ENCODE measurements around the gene OR1E2.
"Not testable (repeated sequence)": the region's sequence is repeated elsewhere in the genome, so short reads cannot be mapped to it uniquely, and the experiment has no call there.

Gene OR1E2

GRCh38 chr17:3397801-3398200, 35.8 kb downstream of the OR1E2 start:
- H3K9me3 ChIP-seq (ENCODE audit: insufficient read depth, low read depth, low read length), result peaks cover 21% of the 10 kb centered on the region
- not testable (repeated sequence) for H3K27me3 ChIP-seq (ENCODE audit: insufficient read depth, low read length); H3K9ac ChIP-seq (ENCODE audit: low read depth, low read length); H3K4me1 ChIP-seq (ENCODE audit: insufficient read depth, low read length); H3K4me3 ChIP-seq (ENCODE audit: low read length); H3K27ac ChIP-seq (ENCODE audit: low read depth, low read length); H3K36me3 ChIP-seq (ENCODE audit: insufficient read depth, low read length)
- WGBS, result 57% methylated on average over 7 of the region's 7 CpGs

- Histone ChIP-seq H3K27ac (ENCODE audit: low read depth, low read length) (no peak overlapping the region), H3K36me3 (ENCODE audit: insufficient read depth, low read length) (no peaks in the 10 kb centered on the region), H3K9ac (ENCODE audit: low read depth, low read length) (no peak overlapping the region), H3K27me3 (ENCODE audit: insufficient read depth, low read length) (peaks cover 13% of the 10 kb centered on the region), H3K4me1 (ENCODE audit: insufficient read depth, low read length) (no peaks in the 10 kb centered on the region), H3K9me3 (ENCODE audit: insufficient read depth, low read depth, low read length) (peaks cover 15% of the 10 kb centered on the region; the same call in 1 of the 2 replicates), H3K4me3 (ENCODE audit: low read length) (no peak overlapping the region)
- WGBS, result 79% methylated on average over 4 of the region's 4 CpGs
These were observed 43.9 kb downstream of the OR1E2 start for GRCh38 chr17:3389791-3390190.

- peaks cover 20% of the 10 kb centered on the region; the same call in 1 of the 2 replicates for H3K9me3 ChIP-seq (ENCODE audit: insufficient read depth, low read depth, low read length)
- no peak within 1 kb of the TSS for H3K4me3 ChIP-seq (ENCODE audit: low read length)
- H3K4me1 ChIP-seq (ENCODE audit: insufficient read depth, low read length), result no peaks in the 10 kb centered on the region
- WGBS, result 92% methylated on average over 92 of the region's 92 CpGs
- peaks cover 13% of the 10 kb centered on the region for H3K27me3 ChIP-seq (ENCODE audit: insufficient read depth, low read length)
- H3K36me3 ChIP-seq (ENCODE audit: insufficient read depth, low read length), result no peaks in the 10 kb centered on the region
- no peak within 1 kb of the TSS for H3K27ac ChIP-seq (ENCODE audit: low read depth, low read length)
- no peak within 1 kb of the TSS for H3K9ac ChIP-seq (ENCODE audit: low read depth, low read length)
These were observed 47.5 kb downstream of the OR1E2 start, which contains the start of gene OR3A2 for GRCh38 chr17:3385869-3386816. Gene OR3A2, minus strand, starts transcription at chr17:3386308.
